ENCODE measurements around the gene LMNTD2. TPM values are rescaled to one million over a fixed set of nuclear protein-coding genes. Genes with fewer than 3 reads are reported as not detected.
"Not testable (repeated sequence)": the region's sequence is repeated elsewhere in the genome, so short reads cannot be mapped to it uniquely, and the experiment has no call there.

Gene LMNTD2
- total and polyA plus RNA-seq, 2 experiments from 2014 or later: 0.22 to 0.36 TPM

GRCh38 chr11:575313-575995 lies 14.9 kb upstream of the LMNTD2 start:
- TF ChIP-seq EZH2phosphoT487 (IDR thresholded peaks at IDR 0.05; ENCODE audit: insufficient read depth, low read depth): no peak
- TF ChIP-seq EZH2 (IDR thresholded peaks at IDR 0.05; ENCODE audit: insufficient read depth, poor library complexity, severe bottlenecking): no peak
- in situ Hi-C loops (cut with MboI): no loop called here
- H3F3A ChIP-seq (ENCODE audit: insufficient read depth): peaks cover 10% of the 10 kb centered on the region
- no peak overlapping the region for H3K27ac ChIP-seq
- H3K27me3 ChIP-seq (replicated peaks; ENCODE audit: insufficient read depth): no peaks in the 10 kb centered on the region
- peak; percentile 80 for DNase-seq
- H3K9me2 ChIP-seq (ENCODE audit: insufficient read depth): no peaks in the 10 kb centered on the region
- no peaks in the 10 kb centered on the region for H3K36me3 ChIP-seq (ENCODE audit: low read depth)
- H3K4me3 ChIP-seq: peak overlapping the region; percentile 82
- peaks cover 23% of the 10 kb centered on the region for H3K4me1 ChIP-seq (ENCODE audit: insufficient read depth)
- peaks cover 38% of the 10 kb centered on the region for H3K79me2 ChIP-seq (ENCODE audit: insufficient read depth)
- 1 to 2% methylated on average over 71 to 73 of the region's 81 CpGs for WGBS, 2 experiments (ENCODE audit: low coverage in 1 of 2, low lambda C conversion rate in 2 of 2, missing lambda C conversion rate in 2 of 2)
- peak overlapping the region; percentile 88 for H3K4me2 ChIP-seq (ENCODE audit: unreplicated experiment)
- H2AFZ ChIP-seq: peak overlapping the region; percentile 81
- H3K9ac ChIP-seq: peak overlapping the region; percentile 70
- H4K20me1 ChIP-seq (ENCODE audit: insufficient read depth): peaks cover 15% of the 10 kb centered on the region; the same call in 1 of the 2 replicates
- no peaks in the 10 kb centered on the region for H3K9me3 ChIP-seq (ENCODE audit: low read depth)

- Histone ChIP-seq H4K20me1 (ENCODE audit: insufficient read depth) (peaks cover 9% of the 10 kb centered on the region; the same call in 1 of the 2 replicates), H3K27me3 (replicated peaks; ENCODE audit: insufficient read depth) (no peaks in the 10 kb centered on the region), H3K4me2 (ENCODE audit: unreplicated experiment) (peak overlapping the region; percentile 88), H3K36me3 (ENCODE audit: low read depth) (no peaks in the 10 kb centered on the region), H3K9me2 (ENCODE audit: insufficient read depth) (no peaks in the 10 kb centered on the region), H3K9me3 (ENCODE audit: low read depth) (no peaks in the 10 kb centered on the region), H2AFZ (peak overlapping the region; percentile 81), H3K79me2 (ENCODE audit: insufficient read depth) (peaks cover 31% of the 10 kb centered on the region), H3K9ac (peak overlapping the region; percentile 70), H3K27ac (no peak overlapping the region), H3K4me3 (peak overlapping the region; percentile 82), H3F3A (ENCODE audit: insufficient read depth) (peaks cover 10% of the 10 kb centered on the region), H3K4me1 (ENCODE audit: insufficient read depth) (peaks cover 23% of the 10 kb centered on the region)
- in situ Hi-C loops (cut with MboI): no loop called here
- DNase-seq: peak; percentile 65
- TF ChIP-seq EZH2phosphoT487 (IDR thresholded peaks at IDR 0.05; ENCODE audit: insufficient read depth, low read depth): no peak
- no peak for TF ChIP-seq EZH2 (IDR thresholded peaks at IDR 0.05; ENCODE audit: insufficient read depth, poor library complexity, severe bottlenecking)
- WGBS, 2 experiments (ENCODE audit: low coverage in 1 of 2, low lambda C conversion rate in 2 of 2, missing lambda C conversion rate in 2 of 2): 30 to 33% methylated on average over 20 to 25 of the region's 25 CpGs
These were observed 14.2 kb upstream of the LMNTD2 start for GRCh38 chr11:574632-575312.

- H3K9me3 ChIP-seq (ENCODE audit: low read depth); H3K36me3 ChIP-seq (ENCODE audit: low read depth); H2AFZ ChIP-seq; in situ Hi-C loops (cut with MboI); DNase-seq; H3K27ac ChIP-seq; H3K9ac ChIP-seq; H4K20me1 ChIP-seq (ENCODE audit: insufficient read depth); H3K9me2 ChIP-seq (ENCODE audit: insufficient read depth); H3K27me3 ChIP-seq (replicated peaks; ENCODE audit: insufficient read depth): not testable (repeated sequence)
- Histone ChIP-seq H3K4me3 (0 out of 2 replicates have a peak overlapping the region, but pooled peaks have one; percentile 5), H3F3A (ENCODE audit: insufficient read depth) (peaks cover 10% of the 10 kb centered on the region), H3K79me2 (ENCODE audit: insufficient read depth) (peaks cover 24% of the 10 kb centered on the region), H3K4me2 (ENCODE audit: unreplicated experiment) (peak overlapping the region; percentile 8), H3K4me1 (ENCODE audit: insufficient read depth) (peaks cover 23% of the 10 kb centered on the region)
- WGBS, 2 experiments (ENCODE audit: low coverage in 1 of 2, low lambda C conversion rate in 2 of 2, missing lambda C conversion rate in 2 of 2): 43 to 44% methylated on average over 14 of the region's 14 CpGs
These were observed 13.6 kb upstream of the LMNTD2 start for GRCh38 chr11:574031-574570.

- no peak for TF ChIP-seq EZH2 (IDR thresholded peaks at IDR 0.05; ENCODE audit: insufficient read depth, poor library complexity, severe bottlenecking)
- TF ChIP-seq EZH2phosphoT487 (IDR thresholded peaks at IDR 0.05; ENCODE audit: insufficient read depth, low read depth): no peak
- no peaks in the 10 kb centered on the region for H3K9me3 ChIP-seq (ENCODE audit: low read depth)
- peaks cover 16% of the 10 kb centered on the region for H3K79me2 ChIP-seq (ENCODE audit: insufficient read depth)
- DNase-seq: no peak
- peaks cover 16% of the 10 kb centered on the region for H3K4me1 ChIP-seq (ENCODE audit: insufficient read depth)
- no peaks in the 10 kb centered on the region for H3K36me3 ChIP-seq (ENCODE audit: low read depth)
- H3K4me2 ChIP-seq (ENCODE audit: unreplicated experiment): no peak overlapping the region
- no peak overlapping the region for H3K27ac ChIP-seq
- no peak overlapping the region for H3K9ac ChIP-seq
- no peak overlapping the region for H2AFZ ChIP-seq
- no peaks in the 10 kb centered on the region for H3K9me2 ChIP-seq (ENCODE audit: insufficient read depth)
- peaks cover 10% of the 10 kb centered on the region for H3F3A ChIP-seq (ENCODE audit: insufficient read depth)
- 93 to 94% methylated on average over 16 of the region's 16 CpGs for WGBS, 2 experiments (ENCODE audit: low coverage in 1 of 2, low lambda C conversion rate in 2 of 2, missing lambda C conversion rate in 2 of 2)
- H3K4me3 ChIP-seq: no peak overlapping the region
- H4K20me1 ChIP-seq (ENCODE audit: insufficient read depth): no peaks in the 10 kb centered on the region
- in situ Hi-C loops (cut with MboI): no loop called here
- no peaks in the 10 kb centered on the region for H3K27me3 ChIP-seq (replicated peaks; ENCODE audit: insufficient read depth)
These were observed 12.7 kb upstream of the LMNTD2 start for GRCh38 chr11:573146-573759.

Measured in GM23248 (cell line).